SK-N-SH treated with all-trans-retinoic acid at 6 μM for 48 hours (cell line): ENCODE measurements around the gene ASB18.

Source experiments
- ATAC-seq: fragments of 200-7000 bp; cut with Tn5 transposase; 3 replicates; pipeline ENCODE4 v1.9.1; 2020; ENCODE audit warnings: mild to moderate bottlenecking, moderate library complexity
- ARNTL ChIP-seq: fragments of 450-650 bp; formaldehyde crosslinking; IDR thresholded peaks from 2 replicates; pipeline ENCODE4 v1.5.0; 2020; ENCODE audit warnings: low read depth, mild to moderate bottlenecking, moderate library complexity, borderline replicate concordance
- BACH2 ChIP-seq: fragments of 250-450 bp; sonication (Bioruptor Pico); IDR thresholded peaks from 2 replicates; pipeline ENCODE4 v1.9.0; 2021; ENCODE audit warnings: mild to moderate bottlenecking, borderline replicate concordance
- ESRRG ChIP-seq: fragments of 250-450 bp; sonication (Bioruptor Pico); IDR thresholded peaks from 2 replicates; pipeline ENCODE4 v1.6.1; 2021; ENCODE audit warnings: mild to moderate bottlenecking
- GLIS3 ChIP-seq: fragments of 250-450 bp; sonication (Bioruptor Pico); IDR thresholded peaks from 2 replicates; pipeline ENCODE4 v1.5.0; 2020; ENCODE audit warnings: mild to moderate bottlenecking, moderate library complexity
- ISL1 ChIP-seq: fragments of 250-450 bp; sonication (Bioruptor Pico); IDR thresholded peaks from 2 replicates; pipeline ENCODE4 v2.1.2; 2022; ENCODE audit warnings: mild to moderate bottlenecking, moderate library complexity
- RARB ChIP-seq: fragments of 250-450 bp; sonication (Bioruptor Pico); IDR thresholded peaks from 2 replicates; pipeline ENCODE4 v1.8.0; 2021; ENCODE audit warnings: mild to moderate bottlenecking, moderate library complexity
- SNAI2 ChIP-seq: fragments of 250-450 bp; sonication (Bioruptor Pico); IDR thresholded peaks from 2 replicates; pipeline ENCODE4 v1.5.0; 2020; ENCODE audit warnings: mild to moderate bottlenecking, moderate library complexity
- TCF4 ChIP-seq: fragments of 250-450 bp; sonication (Bioruptor Pico); IDR thresholded peaks from 2 replicates; pipeline ENCODE4 v1.8.0; 2021; ENCODE audit warnings: mild to moderate bottlenecking, moderate library complexity, borderline replicate concordance
- ZFP3 ChIP-seq: fragments of 250-450 bp; sonication (Bioruptor Pico); IDR thresholded peaks from 2 replicates; pipeline ENCODE4 v1.5.0; 2020; ENCODE audit warnings: mild to moderate bottlenecking, moderate library complexity
- ZFP30 ChIP-seq: fragments of 450-650 bp; formaldehyde crosslinking; IDR thresholded peaks from 2 replicates; pipeline ENCODE4 v1.5.0; 2022; ENCODE audit warnings: mild to moderate bottlenecking, moderate library complexity
- ZNF565 ChIP-seq: fragments of 450-650 bp; formaldehyde crosslinking; conservative IDR thresholded peaks from 2 replicates; pipeline ENCODE4 v1.5.0; 2020; ENCODE audit warnings: low read depth, mild to moderate bottlenecking, moderate library complexity
- ZNF70 ChIP-seq: fragments of 450-650 bp; formaldehyde crosslinking; IDR thresholded peaks from 2 replicates; pipeline ENCODE4 v1.5.0; 2020; ENCODE audit warnings: mild to moderate bottlenecking, moderate library complexity
- ZNF8 ChIP-seq: fragments of 450-650 bp; formaldehyde crosslinking; IDR thresholded peaks from 2 replicates; pipeline ENCODE4 v1.5.0; 2020; ENCODE audit warnings: mild to moderate bottlenecking, moderate library complexity
- TF ChIP-seq, protein P1 (sequence below): fragments of 250-450 bp; sonication (Bioruptor Pico); IDR thresholded peaks from 2 replicates; pipeline ENCODE4 v1.5.1; 2021; ENCODE audit warnings: mild to moderate bottlenecking, moderate library complexity
- TF ChIP-seq, protein P2 (sequence below): fragments of 250-450 bp; sonication (Bioruptor Pico); IDR thresholded peaks from 2 replicates; pipeline ENCODE4 v1.5.0; 2020; ENCODE audit warnings: mild to moderate bottlenecking, moderate library complexity
- TF ChIP-seq, protein P3 (sequence below): fragments of 250-450 bp; sonication (Bioruptor Pico); IDR thresholded peaks from 2 replicates; pipeline ENCODE4 v1.8.0; 2021; ENCODE audit warnings: low read depth, mild to moderate bottlenecking, moderate library complexity, borderline replicate concordance
- TF ChIP-seq, protein P4 (sequence below): fragments of 250-450 bp; sonication (Bioruptor Pico); IDR thresholded peaks from 2 replicates; pipeline ENCODE4 v1.5.1; 2020; ENCODE audit warnings: low read depth, mild to moderate bottlenecking, moderate library complexity

Gene ASB18

GRCh38 chr2:236167297-236168109 lies 96.7 kb downstream of the ASB18 start (continued):
- TF ChIP-seq ZNF565 (CRISPR knock-in tag) (no peak), ZNF70 (CRISPR knock-in tag) (no peak)
- TF ChIP-seq, protein P1, sequence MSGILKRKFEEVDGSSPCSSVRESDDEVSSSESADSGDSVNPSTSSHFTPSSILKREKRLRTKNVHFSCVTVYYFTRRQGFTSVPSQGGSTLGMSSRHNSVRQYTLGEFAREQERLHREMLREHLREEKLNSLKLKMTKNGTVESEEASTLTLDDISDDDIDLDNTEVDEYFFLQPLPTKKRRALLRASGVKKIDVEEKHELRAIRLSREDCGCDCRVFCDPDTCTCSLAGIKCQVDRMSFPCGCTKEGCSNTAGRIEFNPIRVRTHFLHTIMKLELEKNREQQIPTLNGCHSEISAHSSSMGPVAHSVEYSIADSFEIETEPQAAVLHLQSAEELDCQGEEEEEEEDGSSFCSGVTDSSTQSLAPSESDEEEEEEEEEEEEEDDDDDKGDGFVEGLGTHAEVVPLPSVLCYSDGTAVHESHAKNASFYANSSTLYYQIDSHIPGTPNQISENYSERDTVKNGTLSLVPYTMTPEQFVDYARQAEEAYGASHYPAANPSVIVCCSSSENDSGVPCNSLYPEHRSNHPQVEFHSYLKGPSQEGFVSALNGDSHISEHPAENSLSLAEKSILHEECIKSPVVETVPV (CRISPR knock-in tag), result no peak

DNA sequence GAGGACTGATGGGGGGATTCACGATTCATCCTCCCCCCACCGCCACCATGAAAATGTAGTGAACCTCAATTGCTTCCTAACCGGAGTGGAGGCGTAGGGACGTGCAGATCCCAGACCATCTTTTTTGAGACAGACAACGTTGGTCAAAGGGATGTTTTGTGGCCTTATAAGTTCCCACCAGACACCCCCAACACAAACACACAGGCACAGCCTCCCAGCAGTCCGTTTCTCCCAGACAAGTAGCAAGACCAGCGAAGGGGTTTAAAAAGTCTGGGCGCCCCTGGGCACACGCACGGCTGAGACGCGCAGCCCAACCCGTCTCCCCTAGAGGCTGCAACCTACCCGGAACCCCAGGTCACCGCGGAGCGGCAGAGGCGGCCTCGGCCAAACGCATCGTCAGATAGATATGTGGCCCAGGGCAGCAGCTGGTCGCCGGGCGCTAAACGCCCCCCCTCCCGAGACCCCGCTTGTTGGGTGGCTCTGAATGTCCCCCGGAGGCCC lies 97.4 kb downstream of the ASB18 start:
- peak; percentile 4; the same call in 1 of the 3 replicates for ATAC-seq
- TF ChIP-seq ZNF8 (no peak), ARNTL (no peak), ZNF565 (CRISPR knock-in tag) (no peak), SNAI2 (no peak), ZFP30 (CRISPR knock-in tag) (no peak), RARB (CRISPR knock-in tag) (no peak), ZFP3 (CRISPR knock-in tag) (no peak), ISL1 (CRISPR knock-in tag) (no peak), TCF4 (no peak)
- TF ChIP-seq, protein P1 (CRISPR knock-in tag), result no peak
- TF ChIP-seq, protein P2, sequence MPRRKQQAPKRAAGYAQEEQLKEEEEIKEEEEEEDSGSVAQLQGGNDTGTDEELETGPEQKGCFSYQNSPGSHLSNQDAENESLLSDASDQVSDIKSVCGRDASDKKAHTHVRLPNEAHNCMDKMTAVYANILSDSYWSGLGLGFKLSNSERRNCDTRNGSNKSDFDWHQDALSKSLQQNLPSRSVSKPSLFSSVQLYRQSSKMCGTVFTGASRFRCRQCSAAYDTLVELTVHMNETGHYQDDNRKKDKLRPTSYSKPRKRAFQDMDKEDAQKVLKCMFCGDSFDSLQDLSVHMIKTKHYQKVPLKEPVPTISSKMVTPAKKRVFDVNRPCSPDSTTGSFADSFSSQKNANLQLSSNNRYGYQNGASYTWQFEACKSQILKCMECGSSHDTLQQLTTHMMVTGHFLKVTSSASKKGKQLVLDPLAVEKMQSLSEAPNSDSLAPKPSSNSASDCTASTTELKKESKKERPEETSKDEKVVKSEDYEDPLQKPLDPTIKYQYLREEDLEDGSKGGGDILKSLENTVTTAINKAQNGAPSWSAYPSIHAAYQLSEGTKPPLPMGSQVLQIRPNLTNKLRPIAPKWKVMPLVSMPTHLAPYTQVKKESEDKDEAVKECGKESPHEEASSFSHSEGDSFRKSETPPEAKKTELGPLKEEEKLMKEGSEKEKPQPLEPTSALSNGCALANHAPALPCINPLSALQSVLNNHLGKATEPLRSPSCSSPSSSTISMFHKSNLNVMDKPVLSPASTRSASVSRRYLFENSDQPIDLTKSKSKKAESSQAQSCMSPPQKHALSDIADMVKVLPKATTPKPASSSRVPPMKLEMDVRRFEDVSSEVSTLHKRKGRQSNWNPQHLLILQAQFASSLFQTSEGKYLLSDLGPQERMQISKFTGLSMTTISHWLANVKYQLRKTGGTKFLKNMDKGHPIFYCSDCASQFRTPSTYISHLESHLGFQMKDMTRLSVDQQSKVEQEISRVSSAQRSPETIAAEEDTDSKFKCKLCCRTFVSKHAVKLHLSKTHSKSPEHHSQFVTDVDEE (CRISPR knock-in tag), result no peak
- TF ChIP-seq, protein P3, sequence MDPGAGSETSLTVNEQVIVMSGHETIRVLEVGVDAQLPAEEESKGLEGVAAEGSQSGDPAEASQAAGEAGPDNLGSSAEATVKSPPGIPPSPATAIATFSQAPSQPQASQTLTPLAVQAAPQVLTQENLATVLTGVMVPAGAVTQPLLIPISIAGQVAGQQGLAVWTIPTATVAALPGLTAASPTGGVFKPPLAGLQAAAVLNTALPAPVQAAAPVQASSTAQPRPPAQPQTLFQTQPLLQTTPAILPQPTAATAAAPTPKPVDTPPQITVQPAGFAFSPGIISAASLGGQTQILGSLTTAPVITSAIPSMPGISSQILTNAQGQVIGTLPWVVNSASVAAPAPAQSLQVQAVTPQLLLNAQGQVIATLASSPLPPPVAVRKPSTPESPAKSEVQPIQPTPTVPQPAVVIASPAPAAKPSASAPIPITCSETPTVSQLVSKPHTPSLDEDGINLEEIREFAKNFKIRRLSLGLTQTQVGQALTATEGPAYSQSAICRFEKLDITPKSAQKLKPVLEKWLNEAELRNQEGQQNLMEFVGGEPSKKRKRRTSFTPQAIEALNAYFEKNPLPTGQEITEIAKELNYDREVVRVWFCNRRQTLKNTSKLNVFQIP, result no peak

DNA sequence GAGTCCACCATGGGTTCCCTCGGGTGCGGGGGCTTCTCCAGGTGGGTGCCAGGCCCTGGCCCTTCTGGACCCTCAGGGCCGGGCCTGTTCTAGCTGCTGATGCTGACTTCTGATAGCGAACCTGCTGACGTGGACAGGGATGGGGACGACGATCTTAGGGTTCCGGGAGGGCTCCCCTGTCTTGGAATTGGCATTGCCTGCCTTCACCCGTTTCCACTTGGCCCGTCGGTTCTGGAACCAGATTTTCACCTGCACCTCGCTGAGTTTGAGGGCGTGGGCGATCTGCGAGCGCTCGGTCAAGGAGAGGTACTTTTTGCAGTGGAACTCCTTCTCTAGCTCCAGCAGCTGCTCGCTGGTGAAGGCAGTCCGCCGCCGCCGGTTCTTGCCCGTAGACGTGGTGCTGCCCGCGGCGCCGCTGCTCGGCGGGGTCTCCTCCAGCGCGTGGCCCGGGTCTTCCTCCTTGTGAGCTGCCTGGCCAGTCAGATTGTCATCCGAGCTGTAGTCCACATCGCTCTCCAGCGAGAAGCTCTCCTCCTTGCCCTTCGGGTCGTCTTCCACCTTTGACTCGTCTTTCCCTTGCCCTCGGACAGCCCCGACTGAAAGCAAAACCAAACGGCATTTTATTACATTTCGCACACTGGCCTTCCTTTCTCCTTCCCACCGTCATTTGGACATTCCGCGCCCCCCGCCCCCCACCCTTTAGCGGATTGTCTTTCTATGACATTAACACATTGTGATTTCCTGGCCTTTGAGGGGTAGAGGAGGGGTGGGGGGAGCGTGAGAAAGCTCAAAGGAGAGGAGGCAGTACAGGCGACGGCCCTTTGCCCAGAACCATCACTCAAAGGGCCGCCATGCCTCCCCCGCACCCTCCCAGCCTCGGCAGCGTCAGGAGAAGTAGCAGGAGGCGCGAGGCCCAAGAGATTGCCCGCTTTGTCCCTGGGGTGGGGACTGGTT lies 98.1 kb downstream of the ASB18 start:
- ATAC-seq, result peak; percentile 18

More for the DNA sequence above, 98.1 kb downstream of the ASB18 start:
- TF ChIP-seq, protein P4, sequence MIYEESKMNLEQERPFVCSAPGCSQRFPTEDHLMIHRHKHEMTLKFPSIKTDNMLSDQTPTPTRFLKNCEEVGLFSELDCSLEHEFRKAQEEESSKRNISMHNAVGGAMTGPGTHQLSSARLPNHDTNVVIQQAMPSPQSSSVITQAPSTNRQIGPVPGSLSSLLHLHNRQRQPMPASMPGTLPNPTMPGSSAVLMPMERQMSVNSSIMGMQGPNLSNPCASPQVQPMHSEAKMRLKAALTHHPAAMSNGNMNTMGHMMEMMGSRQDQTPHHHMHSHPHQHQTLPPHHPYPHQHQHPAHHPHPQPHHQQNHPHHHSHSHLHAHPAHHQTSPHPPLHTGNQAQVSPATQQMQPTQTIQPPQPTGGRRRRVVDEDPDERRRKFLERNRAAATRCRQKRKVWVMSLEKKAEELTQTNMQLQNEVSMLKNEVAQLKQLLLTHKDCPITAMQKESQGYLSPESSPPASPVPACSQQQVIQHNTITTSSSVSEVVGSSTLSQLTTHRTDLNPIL (CRISPR knock-in tag), result no peak
- TF ChIP-seq, protein P1 (CRISPR knock-in tag), result no peak
- TF ChIP-seq BACH2 (CRISPR knock-in tag), result no peak
- no peak for TF ChIP-seq ARNTL
- TF ChIP-seq RARB (CRISPR knock-in tag), result no peak
- TF ChIP-seq, protein P2 (CRISPR knock-in tag), result no peak
- no peak for TF ChIP-seq GLIS3 (CRISPR knock-in tag)
- no peak for TF ChIP-seq TCF4
- TF ChIP-seq ESRRG (CRISPR knock-in tag), result no peak
